ENCODE data around the gene MAML2.

Gene MAML2

DNA sequence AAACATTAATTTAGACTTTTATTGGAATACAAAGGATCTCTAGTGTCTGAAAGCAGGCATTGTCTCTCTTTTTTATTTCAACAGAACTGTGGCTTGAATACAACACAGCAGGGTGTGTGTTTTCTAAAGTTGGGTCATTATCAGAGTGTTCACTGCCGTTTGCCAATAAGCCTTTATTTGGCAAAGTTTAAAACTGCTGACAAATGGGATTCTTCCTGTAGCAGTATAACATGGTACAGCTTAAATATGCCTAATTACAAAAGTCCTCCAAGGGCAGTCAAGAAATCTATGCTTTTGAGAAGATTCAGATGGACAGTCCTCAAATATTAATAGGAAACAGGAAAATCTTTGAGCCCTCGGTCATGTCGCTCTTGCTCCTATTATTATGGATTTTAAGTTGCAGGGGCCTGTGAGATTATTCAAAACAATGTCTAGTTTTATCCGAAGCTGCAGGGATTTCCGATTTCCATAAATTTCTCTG is 199.9 kb downstream of the MAML2 start:
- in situ Hi-C loops (cut with MboI; ENCODE audit: low sequenced_read_pairs) = no loop called here

DNA sequence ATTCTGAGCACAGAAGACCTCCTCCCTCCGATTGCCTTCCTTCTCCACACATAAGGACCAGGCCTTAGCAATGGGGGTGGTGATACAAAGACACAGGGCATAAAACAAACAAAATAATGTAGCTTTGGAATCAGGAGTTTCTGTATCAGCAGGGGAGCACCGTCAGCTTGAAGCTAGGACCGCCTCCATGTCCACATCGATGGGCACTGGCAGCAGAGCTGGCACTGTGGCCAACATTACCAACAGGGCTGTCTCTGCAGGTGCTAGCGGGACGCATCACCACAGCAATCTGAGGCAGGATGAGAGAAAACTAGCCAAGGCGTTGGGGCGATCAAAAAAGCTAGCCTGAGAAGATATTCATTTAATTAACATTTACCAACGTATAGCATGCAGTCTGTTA is 201.4 kb downstream of the MAML2 start:
- in situ Hi-C loops (cut with MboI; ENCODE audit: low sequenced_read_pairs) = no loop called here

DNA sequence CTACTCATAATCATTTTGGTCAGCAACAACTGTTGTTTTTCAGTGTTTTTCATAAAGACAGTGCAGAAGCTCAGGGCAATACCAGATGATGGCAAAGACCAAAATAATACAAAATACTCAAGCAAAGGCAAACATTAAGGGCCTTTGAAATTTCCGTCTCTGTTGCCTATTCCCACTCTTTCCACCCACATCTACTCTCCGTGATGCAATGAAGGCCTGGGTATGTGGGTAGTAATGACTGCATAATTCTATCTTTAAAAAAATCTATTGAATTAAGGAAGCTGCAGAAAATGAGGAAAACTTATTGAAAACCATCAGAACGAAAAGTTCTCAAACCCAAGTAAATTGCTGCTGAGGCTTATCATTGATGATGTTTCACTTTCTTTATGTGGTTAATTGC is 203.3 kb downstream of the MAML2 start:
- in situ Hi-C loops (cut with MboI; ENCODE audit: low sequenced_read_pairs) = no loop called here

DNA sequence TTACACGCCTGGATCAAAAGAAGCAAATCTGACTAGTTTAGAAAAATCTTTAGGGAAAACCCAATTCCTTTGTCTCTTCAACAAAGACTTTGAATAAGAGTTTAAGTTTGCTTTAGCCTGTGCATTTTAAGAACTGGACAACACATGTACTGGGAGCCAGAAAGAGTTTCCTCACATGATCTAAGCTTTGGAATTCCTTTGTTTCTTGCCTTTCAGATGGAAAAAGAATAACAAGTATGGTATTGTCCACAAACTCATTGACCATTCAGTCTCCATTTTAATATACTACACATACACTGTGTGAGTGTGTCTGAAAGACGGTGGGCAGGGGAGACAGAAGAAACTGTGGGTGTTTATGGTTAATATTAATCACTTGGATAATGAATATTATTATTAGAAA is 205.6 kb downstream of the MAML2 start:
- in situ Hi-C loops (cut with MboI; ENCODE audit: low sequenced_read_pairs) = no loop called here

DNA sequence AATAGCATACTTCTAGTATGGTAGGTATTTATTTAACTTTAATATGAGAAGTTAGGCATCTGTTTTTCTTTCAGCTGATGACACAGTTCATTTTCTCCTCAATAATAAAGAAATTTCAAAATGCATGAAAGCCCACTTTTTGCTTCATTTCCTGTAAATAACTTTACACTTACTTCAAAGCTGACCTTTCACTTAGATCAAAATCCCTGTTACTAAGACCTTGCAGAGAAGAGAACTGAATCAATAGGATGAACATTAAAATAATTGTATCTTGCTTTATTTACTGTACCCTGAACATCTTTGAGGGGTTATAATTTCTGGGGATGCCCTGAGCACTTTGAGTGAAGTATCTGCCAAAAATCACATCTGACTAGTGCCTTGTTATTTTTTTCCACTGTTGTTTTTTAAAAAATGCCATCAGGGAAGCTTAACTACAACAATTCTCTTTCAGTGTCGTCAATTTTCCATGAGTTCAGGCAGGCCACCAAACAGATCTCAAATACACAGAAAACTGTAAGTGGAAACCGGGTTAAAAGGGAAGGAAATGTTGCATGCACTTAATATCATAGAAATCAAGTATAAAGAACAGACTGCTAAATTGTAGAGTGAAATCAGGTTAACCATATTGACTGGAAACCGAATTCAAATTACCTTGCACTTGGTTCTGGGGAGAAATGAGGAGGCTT is 206.2 kb downstream of the MAML2 start:
- in situ Hi-C loops (cut with MboI; ENCODE audit: low sequenced_read_pairs) = no loop called here

DNA sequence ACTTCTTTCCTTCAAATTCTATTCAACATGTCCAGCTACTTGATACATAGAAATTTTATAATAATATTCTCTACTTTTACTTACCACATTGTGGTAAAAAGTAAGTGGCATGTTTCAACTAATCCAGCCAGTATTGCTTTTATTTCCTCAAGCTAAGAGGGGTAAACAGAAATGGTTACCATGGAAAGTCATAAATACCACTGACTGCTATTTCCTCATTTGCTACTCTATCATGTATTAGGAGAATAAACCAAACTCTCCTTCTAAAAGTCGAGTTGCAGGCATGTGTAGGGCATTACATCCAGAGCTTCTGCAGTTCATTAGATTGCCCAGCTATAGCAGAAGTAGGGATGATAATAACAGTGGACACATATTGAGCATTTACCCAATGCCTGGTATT is 208.4 kb downstream of the MAML2 start:
- in situ Hi-C loops (cut with MboI; ENCODE audit: low sequenced_read_pairs) = no loop called here

DNA sequence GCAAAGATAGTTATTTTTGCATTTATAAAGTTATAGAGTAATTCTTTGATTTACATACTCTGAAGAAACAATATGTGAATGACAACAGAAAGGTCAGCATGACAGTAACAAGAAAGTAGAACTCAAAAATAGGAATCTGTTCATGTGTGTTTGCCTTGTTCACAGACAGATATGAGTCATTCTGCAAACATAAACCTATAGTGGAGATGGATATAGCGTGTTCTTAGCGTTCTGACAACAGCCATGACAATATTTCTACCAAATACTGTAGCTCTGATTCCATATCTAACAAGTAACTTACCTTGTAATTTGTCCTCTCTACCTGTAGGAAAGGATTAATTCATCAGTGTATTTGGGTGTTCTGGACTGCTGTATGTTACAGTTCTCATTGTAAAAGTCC is 210.6 kb downstream of the MAML2 start:
- in situ Hi-C loops (cut with MboI; ENCODE audit: low sequenced_read_pairs) = no loop called here

DNA sequence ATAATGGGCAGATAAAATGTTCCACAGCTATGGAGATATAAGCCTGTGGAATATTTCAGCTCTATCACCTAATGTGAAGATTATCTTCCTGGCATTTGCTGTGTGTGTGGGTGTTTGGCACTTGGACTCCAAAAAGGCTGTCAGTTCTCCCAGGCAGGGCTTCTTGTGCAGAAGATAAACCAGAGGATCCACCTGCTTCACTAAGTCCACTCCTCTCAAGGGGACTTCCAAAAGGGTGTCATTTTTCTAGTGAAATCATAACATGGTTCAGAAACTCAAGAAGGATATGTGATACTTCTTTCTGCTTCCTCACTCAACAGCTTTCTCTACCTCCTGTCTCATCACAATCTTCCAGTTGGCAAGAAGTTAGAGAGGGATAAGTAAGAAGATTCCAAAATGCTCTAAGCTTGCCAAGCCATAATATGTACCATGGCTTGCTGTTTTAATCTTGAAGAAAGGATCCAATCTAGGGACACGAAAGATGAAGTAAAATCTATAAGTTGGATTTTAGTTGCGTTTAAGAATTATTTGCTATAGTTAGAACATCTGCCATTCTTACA is 212.9 kb downstream of the MAML2 start:
- in situ Hi-C loops (cut with MboI; ENCODE audit: low sequenced_read_pairs) = no loop called here

DNA sequence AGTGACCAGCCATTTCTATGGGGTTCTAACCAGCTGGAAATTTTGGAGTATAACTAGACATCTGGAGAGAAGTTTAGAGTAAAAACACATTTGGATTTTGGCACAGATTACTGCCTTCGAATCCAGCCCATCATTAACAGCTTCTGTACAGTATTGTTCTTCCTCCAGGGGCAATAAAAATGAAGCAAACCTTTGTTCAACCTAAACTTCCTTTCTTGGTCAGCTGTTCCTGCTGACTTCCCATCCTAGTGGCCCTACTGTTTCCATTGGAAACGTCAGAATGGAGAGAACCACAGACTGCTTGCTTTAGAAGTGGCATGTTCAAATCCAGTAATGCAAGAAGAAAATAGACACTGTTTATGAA is 215.4 kb downstream of the MAML2 start:
- in situ Hi-C loops (cut with MboI; ENCODE audit: low sequenced_read_pairs) = no loop called here

DNA sequence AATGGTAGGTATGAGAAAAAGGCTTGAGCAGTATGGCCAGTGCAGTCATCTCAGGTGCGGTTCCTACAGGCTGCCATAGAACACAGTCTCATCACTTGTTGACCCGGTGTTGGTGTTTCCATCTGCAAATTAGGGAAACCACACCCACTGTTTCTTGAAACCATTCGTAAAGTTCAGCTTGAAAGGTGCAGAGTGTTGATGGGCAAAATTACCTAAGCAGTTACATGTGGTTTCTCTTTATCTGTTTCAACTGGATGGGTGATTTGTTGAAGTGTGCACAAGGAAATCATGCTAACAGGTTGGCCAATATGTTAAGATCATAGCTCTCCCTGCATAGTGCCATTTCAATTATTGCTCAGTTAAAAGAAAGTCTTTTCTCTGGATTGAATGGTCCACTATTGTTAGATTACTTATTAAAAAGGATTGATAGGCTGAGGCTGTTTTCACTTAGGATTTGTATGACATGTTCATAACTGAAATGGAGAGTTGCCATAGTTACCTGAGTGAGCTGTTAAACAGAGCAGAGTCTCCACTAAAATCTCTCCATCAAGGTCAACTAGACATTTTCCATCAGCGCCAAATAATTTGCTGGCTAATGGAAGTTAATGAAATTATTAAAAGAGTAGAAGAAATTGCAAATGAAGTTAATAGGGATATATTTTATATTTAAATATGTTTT is 215.9 kb downstream of the MAML2 start:
- in situ Hi-C loops (cut with MboI; ENCODE audit: low sequenced_read_pairs) = no loop called here

DNA sequence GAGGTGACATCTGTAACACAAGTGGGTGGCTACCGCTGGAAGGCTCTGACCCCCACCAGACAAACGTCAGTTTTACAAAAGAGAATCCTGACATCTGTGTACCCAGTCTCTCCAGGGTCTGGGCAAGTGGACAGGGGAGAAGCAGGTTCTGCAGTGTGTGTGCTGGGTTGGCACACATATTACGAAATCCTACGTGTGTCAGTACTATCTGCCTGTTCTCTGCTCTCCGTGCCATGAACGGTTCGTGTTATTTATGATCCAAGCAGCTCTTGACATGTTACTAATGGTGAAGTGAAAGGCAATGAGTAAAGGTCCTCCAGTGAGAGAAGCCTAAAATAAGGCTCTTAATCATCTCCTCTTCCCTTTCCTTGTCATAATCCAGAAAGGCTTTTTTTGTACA is 217.6 kb downstream of the MAML2 start:
- in situ Hi-C loops (cut with MboI; ENCODE audit: low sequenced_read_pairs) = no loop called here

DNA sequence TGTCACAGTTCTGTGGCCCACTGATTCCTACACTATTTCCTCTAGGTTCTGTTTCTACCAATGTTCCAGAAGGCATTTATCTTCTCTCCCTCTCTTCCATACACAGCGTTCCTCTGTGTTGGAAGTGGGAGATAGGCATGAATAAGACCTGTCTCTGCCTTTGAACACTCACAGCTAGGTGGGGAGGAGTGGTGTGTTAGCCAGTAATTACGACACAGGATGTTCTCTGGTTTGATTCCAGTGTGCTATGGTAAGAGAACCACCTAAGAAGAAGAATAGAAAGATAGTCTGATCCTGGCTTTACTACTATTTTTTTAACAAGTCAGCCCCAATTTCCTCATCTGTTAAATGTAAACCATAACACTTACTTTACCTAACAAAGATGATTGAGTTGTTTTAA is 218.8 kb downstream of the MAML2 start:
- in situ Hi-C loops (cut with MboI; ENCODE audit: low sequenced_read_pairs) = no loop called here

DNA sequence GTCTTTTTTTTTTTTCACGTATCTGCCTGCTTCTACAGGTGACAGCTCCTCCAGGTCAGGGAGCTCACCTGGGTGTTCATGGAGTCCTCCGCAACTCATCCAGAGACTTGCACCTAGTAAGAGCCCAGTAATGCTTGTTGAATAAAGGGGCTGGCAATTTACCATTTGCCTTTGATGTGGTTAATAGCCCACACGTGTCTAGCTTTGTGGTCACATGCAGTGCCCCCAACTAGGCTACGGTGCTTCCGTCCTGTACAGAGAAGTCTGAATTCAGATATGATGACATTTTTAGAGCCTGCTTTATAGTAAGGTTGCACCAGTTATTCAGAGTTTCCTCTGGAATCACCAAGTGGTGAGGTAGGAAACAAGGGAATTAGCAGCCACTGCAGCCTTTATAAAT is 219.7 kb downstream of the MAML2 start:
- in situ Hi-C loops (cut with MboI; ENCODE audit: low sequenced_read_pairs) = no loop called here

DNA sequence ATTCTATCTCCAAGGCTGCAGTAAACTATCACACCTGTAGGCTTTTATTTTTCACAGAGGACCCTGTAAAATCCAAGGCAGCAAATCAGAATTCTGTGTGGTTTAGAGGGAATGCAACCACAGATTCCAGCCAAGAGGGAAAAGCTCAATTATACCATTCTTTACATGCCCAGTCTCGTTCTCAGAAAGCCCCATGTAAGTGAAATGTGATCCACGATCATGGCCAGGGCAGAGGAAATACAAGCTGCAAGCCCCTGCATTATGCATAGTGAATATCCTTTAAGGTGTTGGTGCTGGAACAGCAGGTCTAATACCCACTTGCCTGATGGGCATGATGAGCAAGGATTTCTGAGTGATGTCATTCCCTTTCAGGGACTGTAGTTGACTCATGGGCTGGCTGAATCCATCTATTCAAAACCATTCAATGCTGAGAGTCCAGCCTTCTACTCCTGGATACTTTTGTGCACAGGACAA is 220.4 kb downstream of the MAML2 start:
- in situ Hi-C loops (cut with MboI; ENCODE audit: low sequenced_read_pairs) = no loop called here

DNA sequence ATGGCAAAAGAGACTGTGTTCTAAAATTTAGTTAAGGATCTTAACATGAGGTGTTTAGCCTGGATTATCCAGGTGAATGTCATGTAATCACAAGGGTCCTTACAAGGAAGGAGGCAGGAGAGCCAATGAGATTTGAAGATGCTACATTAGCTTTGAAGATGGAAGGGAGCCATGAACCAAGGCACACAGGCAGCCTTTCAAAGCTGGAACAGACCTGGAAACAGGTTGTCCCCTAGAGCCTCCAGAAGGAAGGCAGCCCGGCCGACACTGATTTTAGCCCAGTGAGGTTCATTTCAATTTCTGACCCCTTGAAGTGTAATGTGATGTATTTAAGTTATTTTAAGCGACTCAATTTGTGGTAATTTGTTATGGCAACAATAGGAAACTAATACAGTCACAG is 223.8 kb downstream of the MAML2 start:
- in situ Hi-C loops (cut with MboI; ENCODE audit: low sequenced_read_pairs) = no loop called here

DNA sequence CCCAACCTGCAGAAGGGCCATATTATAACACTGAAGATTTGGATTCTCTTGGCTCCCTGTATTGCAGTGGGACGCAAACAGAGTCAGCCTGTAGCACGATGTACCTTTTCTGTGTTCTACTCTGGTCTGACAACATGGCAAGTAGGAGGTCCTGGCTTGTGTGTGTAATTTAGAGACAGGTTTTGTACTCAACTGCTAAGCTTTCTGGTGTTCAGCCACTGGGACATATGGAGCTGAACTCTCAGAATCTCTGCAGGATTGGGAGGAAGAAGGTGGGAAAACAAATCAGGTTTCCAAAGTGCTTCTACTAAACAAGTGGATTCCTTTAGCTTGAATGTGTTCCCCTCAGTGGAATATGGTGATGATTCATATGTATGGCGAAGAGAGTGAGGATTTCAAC is 226.6 kb downstream of the MAML2 start:
- in situ Hi-C loops (cut with MboI; ENCODE audit: low sequenced_read_pairs) = no loop called here

DNA sequence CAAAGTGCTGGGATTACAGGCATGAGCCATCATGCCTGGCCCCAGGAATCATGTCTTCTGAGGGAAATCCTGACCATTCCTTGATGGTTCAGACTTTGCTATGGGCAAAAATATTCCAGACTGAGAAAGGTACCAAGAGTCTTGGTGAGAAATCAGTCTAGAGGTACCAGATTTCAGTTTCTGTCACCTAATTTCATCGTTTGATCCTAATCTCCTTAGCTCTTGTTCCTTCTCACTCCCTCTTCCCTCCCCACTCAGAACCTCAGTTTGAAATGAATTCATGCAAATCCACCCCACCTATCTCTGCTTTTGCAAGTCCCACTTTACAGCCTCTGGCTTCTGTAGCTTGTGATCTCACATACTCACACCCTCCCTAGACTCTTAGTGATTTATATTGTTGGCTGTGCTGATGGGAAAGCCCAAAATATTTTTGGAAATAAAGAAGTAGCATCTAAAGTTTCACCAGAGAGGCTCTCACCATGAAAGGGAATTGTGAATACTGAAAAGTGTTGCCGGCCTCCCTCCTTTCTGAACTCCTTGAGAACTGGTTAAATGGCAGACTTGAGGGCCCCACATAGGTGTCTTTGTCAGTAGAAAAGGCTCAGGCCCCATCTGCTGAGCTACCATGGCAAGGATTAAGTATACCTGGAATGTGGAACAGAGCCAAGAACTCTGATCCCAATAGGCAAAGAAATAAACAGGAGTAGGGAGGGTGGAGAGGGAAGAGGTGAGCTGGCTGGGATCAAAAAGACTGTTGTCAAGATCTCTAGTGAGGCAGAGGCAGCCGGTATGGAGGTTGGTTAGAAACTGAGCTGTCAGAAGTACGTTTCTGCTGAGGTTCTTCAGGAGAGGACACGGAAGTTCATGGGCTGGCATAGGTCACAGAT is 228.6 kb downstream of the MAML2 start:
- in situ Hi-C loops (cut with MboI; ENCODE audit: low sequenced_read_pairs) = no loop called here

DNA sequence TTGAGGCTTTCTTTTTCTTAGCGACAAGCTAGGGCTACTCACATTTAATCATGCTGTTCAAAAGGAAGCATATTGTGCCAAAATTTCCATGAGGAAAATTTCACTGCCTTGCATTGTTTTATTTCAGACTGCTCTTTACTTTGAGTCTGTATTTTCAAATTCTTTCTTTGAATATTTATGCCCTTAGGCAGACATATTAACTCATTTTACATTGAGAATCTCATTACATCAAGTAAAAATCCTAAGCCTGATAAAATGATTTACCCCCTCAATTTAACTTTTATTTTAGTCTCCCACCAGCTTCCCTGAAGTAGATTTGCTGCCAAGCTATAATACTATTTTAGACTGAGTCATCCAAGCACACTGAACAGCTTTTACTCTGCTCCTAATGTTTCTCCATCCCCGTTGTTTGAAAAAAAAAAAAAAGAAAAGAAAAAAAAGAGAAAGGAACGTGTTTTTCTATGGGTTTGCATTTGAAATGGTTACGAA is 229.8 kb downstream of the MAML2 start:
- in situ Hi-C loops (cut with MboI; ENCODE audit: low sequenced_read_pairs) = no loop called here

DNA sequence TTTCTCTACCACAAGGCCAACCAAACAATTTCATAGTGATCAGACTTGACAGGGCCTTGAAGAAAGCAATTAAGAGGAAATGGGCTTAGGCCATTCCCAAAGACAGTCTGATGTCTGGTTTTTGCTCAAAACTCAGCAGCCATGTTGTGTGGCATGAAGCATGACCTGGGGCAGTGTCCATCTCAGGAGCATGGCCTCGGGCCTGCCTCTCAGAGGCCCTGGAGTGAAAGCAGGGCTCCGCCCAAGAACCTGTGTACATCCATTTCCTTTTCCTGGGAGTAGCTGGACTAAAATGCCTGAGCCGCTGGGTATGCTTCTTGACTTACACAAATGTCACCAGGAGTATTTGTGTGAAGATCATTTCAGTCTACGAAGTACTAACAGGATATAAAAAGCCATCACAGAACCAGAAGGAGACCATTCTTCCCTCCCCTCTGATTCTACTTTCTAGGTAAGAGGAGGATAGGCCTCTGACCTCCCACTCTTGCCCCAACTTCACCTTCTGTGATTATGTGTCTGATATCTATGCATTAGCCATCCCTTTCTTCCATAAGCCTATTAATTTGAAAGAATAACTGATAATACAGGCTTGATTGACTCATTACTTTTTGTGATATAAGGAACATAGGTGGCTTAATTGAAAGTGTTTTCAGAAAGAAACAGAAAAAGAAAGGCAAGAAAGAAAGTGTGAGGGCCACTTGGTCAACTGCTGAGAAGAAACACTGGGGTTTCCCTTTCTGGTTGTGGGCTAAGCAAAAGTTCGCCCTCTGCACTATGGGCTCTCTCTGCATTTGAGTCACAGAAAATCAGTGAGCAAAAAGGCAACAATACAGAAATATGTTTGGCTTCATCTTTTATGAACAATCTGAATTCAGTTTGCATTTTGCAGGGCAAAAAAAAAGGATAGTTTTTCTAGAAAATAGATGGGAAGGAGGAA is 230.5 kb downstream of the MAML2 start:
- in situ Hi-C loops (cut with MboI; ENCODE audit: low sequenced_read_pairs) = no loop called here

DNA sequence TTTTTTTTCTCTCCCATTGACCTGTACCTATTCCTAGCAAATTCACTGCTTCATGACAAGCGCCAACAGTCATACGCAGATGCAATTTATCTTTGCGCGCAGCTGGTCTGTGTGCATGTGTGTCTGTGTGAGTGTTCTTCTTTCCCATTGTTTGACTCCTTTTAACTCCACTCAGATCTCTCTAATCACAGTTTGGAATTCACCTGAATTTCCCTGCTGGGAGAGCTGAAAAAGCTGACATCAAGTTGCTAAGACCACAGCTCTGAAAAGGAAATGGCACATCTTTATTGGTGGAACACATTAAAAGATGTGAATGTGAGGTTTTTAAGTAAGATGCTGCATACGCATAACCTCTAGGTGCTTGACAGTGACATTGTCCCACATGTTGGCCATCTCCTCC is 231.7 kb downstream of the MAML2 start:
- in situ Hi-C loops (cut with MboI; ENCODE audit: low sequenced_read_pairs) = no loop called here
